K562 (cell line): ENCODE data around the gene UBE2D3. TPM values are rescaled to one million over a fixed set of nuclear protein-coding genes. Genes with fewer than 3 reads are reported as not detected.

Source experiments
- ATAC-seq: fragments of 200-7000 bp; cut with Tn5 transposase; 3 replicates; pipeline ENCODE4 v1.9.1; 2020; ENCODE audit warnings: moderate library complexity
- BruUV-seq: library from RNA; stranded (reverse); fragments of 400-500 nt; replicated peaks from 2 replicates; lab custom pipeline; 2021; lab: Mats Ljungman, UMichigan
- CTCF ChIA-PET: fragments of 300-600 bp; formaldehyde crosslinking; extraction: SDS; loops from one replicate; lab custom pipeline; 2021; ENCODE audit warnings: low intra/inter-chr PET ratio; lab: Yijun Ruan, JAX
- POLR2A ChIA-PET: fragments of 300-600, 350-650 bp; sonication (Branson Sonifier 250); formaldehyde crosslinking; extraction: SDS; loops from one replicate; lab custom pipeline; 2021; ENCODE audit warnings: antibody characterized with exemption, inconsistent platforms; lab: Yijun Ruan, JAX
- DNase-seq, 4 experiments: peaks; one replicate each; pipeline versions ENCODE4 v3.0.0 to v3.0.0-alpha.2; 2011 to 2018; ENCODE audit warnings: low spot score in 3 of 4, mixed read lengths in 3 of 4; ENCODE audit errors: extremely low read depth in 1 of 4
- FAIRE-seq: peaks from 2 replicates; lab custom pipeline; 2011; peaks lifted over from hg19 to GRCh38; lab: Jason Lieb, UNC
- H2AFZ ChIP-seq: 2 replicates; pipeline ENCODE4 v1.6.0; 2011; ENCODE audit warnings: low read depth, low read length, control low read depth, inconsistent platforms
- H3K27ac ChIP-seq: fragments of 200-600 bp; 3 replicates; pipeline ENCODE4 v1.8.0; 2011; ENCODE audit warnings: low read depth, mild to moderate bottlenecking, control low read depth, inconsistent platforms, low read length, moderate library complexity, mixed read lengths; ENCODE audit errors: extremely low read depth
- H3K27me3 ChIP-seq, 2 experiments: fragments of 300-600 bp in 1 of 2; 2 replicates in 1 of 2; 3 replicates in 1 of 2; pipeline versions ENCODE4 v1.6.0 to v1.8.0; 2011; ENCODE audit warnings: inconsistent platforms in 2 of 2, low read length in 2 of 2, mild to moderate bottlenecking in 1 of 2, mixed read lengths in 1 of 2, moderate library complexity in 1 of 2; ENCODE audit not compliant: control insufficient read depth in 2 of 2, insufficient read depth in 2 of 2
- H3K36me3 ChIP-seq: fragments of 300-600 bp; 3 replicates; pipeline ENCODE4 v1.8.0; 2011; ENCODE audit warnings: mild to moderate bottlenecking, low read length, inconsistent platforms; ENCODE audit not compliant: control insufficient read depth, insufficient read depth
- H3K4me1 ChIP-seq, 2 experiments: fragments of 200-600 bp in 1 of 2; replicated peaks in 1 of 2; 2 replicates in 1 of 2; 3 replicates in 1 of 2; pipeline versions ENCODE4 v1.5.1 to v1.8.0; 2011; ENCODE audit warnings: inconsistent platforms in 2 of 2, low read length in 2 of 2, mild to moderate bottlenecking in 1 of 2, mixed read lengths in 1 of 2, moderate library complexity in 1 of 2; ENCODE audit not compliant: control insufficient read depth in 2 of 2, insufficient read depth in 2 of 2
- H3K4me2 ChIP-seq: 2 replicates; pipeline ENCODE4 v1.6.1; 2011; ENCODE audit warnings: low read length, control low read depth, inconsistent platforms, mixed read lengths; ENCODE audit not compliant: insufficient read depth
- H3K4me3 ChIP-seq: fragments of 200-600 bp; sonication (generic), shearing (Covaris generic); 2 replicates; pipeline ENCODE4 v1.5.1; 2016; ENCODE audit warnings: control low read depth, inconsistent platforms
- H3K79me2 ChIP-seq: fragments of 200-600 bp; 3 replicates; pipeline ENCODE4 v1.8.0; 2011; ENCODE audit warnings: low read length, inconsistent platforms; ENCODE audit not compliant: control insufficient read depth, insufficient read depth
- H3K9ac ChIP-seq, 2 experiments: 2 replicates each; pipeline versions ENCODE4 v1.6.0 to v1.6.1; 2011; ENCODE audit warnings: low read depth in 2 of 2, low read length in 2 of 2, control low read depth in 1 of 2, inconsistent platforms in 1 of 2, mild to moderate bottlenecking in 1 of 2, mixed read lengths in 1 of 2; ENCODE audit not compliant: insufficient read depth in 1 of 2
- H3K9me1 ChIP-seq: one replicate; pipeline ENCODE4 v1.6.0; 2011; ENCODE audit warnings: inconsistent platforms, mild to moderate bottlenecking, low read length, moderate library complexity; ENCODE audit not compliant: control insufficient read depth, insufficient read depth
- H3K9me3 ChIP-seq: replicated peaks from 2 replicates; pipeline ENCODE4 v1.5.1; 2011; ENCODE audit warnings: low read depth, low read length, inconsistent platforms; ENCODE audit not compliant: control insufficient read depth, insufficient read depth
- H4K20me1 ChIP-seq: replicated peaks from 2 replicates; pipeline ENCODE4 v1.6.1; 2011; ENCODE audit warnings: low read length, inconsistent platforms, mixed read lengths; ENCODE audit not compliant: control insufficient read depth, insufficient read depth
- CCAR2 ChIP-seq: fragments of 200-400 bp; formaldehyde crosslinking; IDR thresholded peaks from 2 replicates; pipeline ENCODE4 v1.6.1; 2017; ENCODE audit warnings: mild to moderate bottlenecking, low read depth, low read length
- CCNT2 ChIP-seq: IDR thresholded peaks from 2 replicates; pipeline ENCODE4 v1.6.1; 2011; ENCODE audit warnings: borderline replicate concordance, low read depth, mild to moderate bottlenecking, moderate library complexity, mixed read lengths, low read length; ENCODE audit not compliant: insufficient read length; ENCODE audit errors: extremely low read depth
- HDGF ChIP-seq: fragments of 450-650 bp; IDR thresholded peaks from 2 replicates; pipeline ENCODE4 v1.6.1; 2016
- POLR2A ChIP-seq: fragments of 450-650 bp; conservative IDR thresholded peaks from 2 replicates; pipeline ENCODE4 v1.6.1; 2016
- TFE3 ChIP-seq: fragments of 450-650 bp; formaldehyde crosslinking; IDR thresholded peaks from 2 replicates; pipeline ENCODE4 v1.4.0; 2020; ENCODE audit warnings: mild to moderate bottlenecking, mixed read lengths
- TRIM25 ChIP-seq: fragments of 450-650 bp; IDR thresholded peaks from 2 replicates; pipeline ENCODE4 v1.7.0; 2016; ENCODE audit warnings: borderline replicate concordance
- WGBS: fragments of 100-300 bp; shearing (Covaris generic); methylation state at CpG from one replicate; pipeline ENCODE4 v1.1.6; 2016; ENCODE audit warnings: low coverage, mixed read lengths; ENCODE audit not compliant: insufficient coverage; ENCODE audit errors: missing lambda C conversion rate; 5-methylcytosine and 5-hydroxymethylcytosine counted together
- in situ Hi-C: fragments of 300-500 bp; cut with MboI; formaldehyde crosslinking; loops from 4 replicates; pipeline ENCODE4 v1.15.0; 2018; ENCODE audit warnings: inconsistent platforms, mixed read lengths
- intact Hi-C: fragments of 100-400 bp; cut with micrococcal nuclease; formaldehyde crosslinking; loops from 2 replicates; pipeline ENCODE4 v1.14.2; 2022
- polyA plus RNA-seq, 8 experiments: library from polyadenylated mRNA; depleted of rRNA in 4 of 8; stranded (reverse) in 5 of 8; unstranded in 3 of 8; fragments of >200 nt; fragmentation: Nextera tagmentation in 2 of 8; fragmentation: Illumina TruSeq in 1 of 8; extraction: Ambion mirVana in 2 of 8; extraction: Trizol in 1 of 8; gene quantifications; 2 replicates each; pipeline versions ENCODE4 v1.2.1 to v1.2.3, GENCODE V29; 2011 to 2014; ENCODE audit warnings: inconsistent platforms in 1 of 8, missing spikeins in 1 of 8
- total RNA-seq, 7 experiments: library from RNA; depleted of rRNA in 6 of 7; stranded (reverse); fragments of >200 nt in 6 of 7; fragmentation: Illumina TruSeq in 2 of 7; extraction: Trizol in 2 of 7; gene quantifications; 2 replicates each; pipeline versions ENCODE4 v1.2.1 to v1.2.3, GENCODE V29; 2011 to 2021; ENCODE audit warnings: low replicate concordance in 1 of 7

Gene UBE2D3
- total and polyA plus RNA-seq, 9 of the 15 experiments (the other 6 are each of a cell fraction or from before 2014, with no cell fraction given), result 191 to 618 (median 292) TPM

GRCh38 chr4:102817021-102817605, 10.2 kb downstream of the UBE2D3 start (continued):
- TF ChIP-seq TRIM25 (no peak), HDGF (no peak), CCNT2 (no peak), CCAR2 (no peak)

GRCh38 chr4:102815981-102816380, 11.4 kb downstream of the UBE2D3 start:
- Histone ChIP-seq H3K36me3 (peaks cover 87% of the 10 kb centered on the region), H3K4me3 (no peak overlapping the region), H3K27ac (0 out of 3 replicates have a peak overlapping the region, but pooled peaks have one; percentile 19), H3K4me1 (peaks cover 8 to 27% of the 10 kb centered on the region in 2 experiments; a peak in 4 of 5 replicates), H3K27me3 (no peaks in the 10 kb centered on the region), H2AFZ (no peak overlapping the region), H3K9me3 (no peaks in the 10 kb centered on the region), H3K9ac (no peak overlapping the region; a peak in 1 of 4 replicates), H3K79me2 (peaks cover 100% of the 10 kb centered on the region), H3K9me1 (peaks cover 4% of the 10 kb centered on the region), H3K4me2 (no peak overlapping the region), H4K20me1 (peaks cover 52% of the 10 kb centered on the region)
- POLR2A ChIA-PET, result interaction anchor here (0.7 to 4.5 kb wide), 5 partner anchors 8 to 466 kb away, joined by 3 to 27 read pairs (median 8); partner anchors contain the start of gene UBE2D3
- TF ChIP-seq POLR2A (no peak), TFE3 (CRISPR knock-in tag) (0 out of 2 replicates have a peak, but pooled peaks have one; percentile 11)
- BruUV-seq, result no TSS peak
- FAIRE-seq (no peak), DNase-seq (no peak), ATAC-seq (no peak)
- intact Hi-C loops, result no loop called here
- CTCF ChIA-PET, result no interaction called here
- in situ Hi-C loops, result no loop called here
- 90% methylated on average over 2 of the region's 2 CpGs for WGBS
